Esophagus muscularis mucosa (tissue), 4 donors: ENCODE measurements around the gene RER1.

Source experiments
- EP300 ChIP-seq: sonication (generic); formaldehyde crosslinking; IDR thresholded peaks from one replicate; pipeline ENCODE4 v1.6.1; 2017; ENCODE audit warnings: antibody characterized with exemption
- POLR2A ChIP-seq: fragments of 450-650 bp; IDR thresholded peaks from one replicate; pipeline ENCODE4 v1.6.1; 2017; ENCODE audit warnings: antibody characterized with exemption, moderate library complexity, mild to moderate bottlenecking, low read depth
- POLR2AphosphoS5 ChIP-seq, 2 donors: sonication (generic); formaldehyde crosslinking; IDR thresholded peaks; one replicate each; pipeline ENCODE4 v1.6.1; 2017; ENCODE audit warnings: antibody characterized with exemption in 2 of 2
- TF ChIP-seq, protein P1 (sequence below), 3 experiments: fragments of 200-600 bp in 2 of 3; fragments of 450-650 bp in 1 of 3; sonication (generic) in 2 of 3; IDR thresholded peaks; one replicate each; pipeline ENCODE4 v1.5.1; 2017 to 2019; ENCODE audit warnings: antibody characterized with exemption in 3 of 3, mild to moderate bottlenecking in 2 of 3, moderate library complexity in 1 of 3

DNA sequence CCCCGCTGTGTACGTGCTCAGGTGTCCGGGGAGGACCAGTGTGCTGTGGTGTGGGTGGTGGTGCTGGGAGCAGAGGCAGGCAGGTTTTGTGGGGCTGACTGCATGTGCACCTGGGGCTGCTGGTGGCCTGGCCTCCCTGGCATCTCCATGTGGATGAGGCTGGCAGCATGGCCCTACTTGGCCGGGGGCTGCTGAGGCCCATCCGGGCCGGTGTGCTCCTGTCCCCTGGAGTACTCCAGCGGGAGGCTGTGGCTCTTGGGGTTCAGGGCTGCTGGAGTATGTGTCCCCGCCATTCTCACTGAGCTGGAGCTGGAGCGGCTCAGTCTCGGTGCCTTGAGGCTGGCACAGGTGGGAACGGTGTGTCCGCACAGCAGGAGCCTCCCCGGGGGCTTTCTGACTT is 41.6 kb downstream of the RER1 start:
- no peak for TF ChIP-seq POLR2AphosphoS5 (IDR thresholded peaks at IDR 0.05)
- no peak for TF ChIP-seq POLR2A
- TF ChIP-seq, protein P1, sequence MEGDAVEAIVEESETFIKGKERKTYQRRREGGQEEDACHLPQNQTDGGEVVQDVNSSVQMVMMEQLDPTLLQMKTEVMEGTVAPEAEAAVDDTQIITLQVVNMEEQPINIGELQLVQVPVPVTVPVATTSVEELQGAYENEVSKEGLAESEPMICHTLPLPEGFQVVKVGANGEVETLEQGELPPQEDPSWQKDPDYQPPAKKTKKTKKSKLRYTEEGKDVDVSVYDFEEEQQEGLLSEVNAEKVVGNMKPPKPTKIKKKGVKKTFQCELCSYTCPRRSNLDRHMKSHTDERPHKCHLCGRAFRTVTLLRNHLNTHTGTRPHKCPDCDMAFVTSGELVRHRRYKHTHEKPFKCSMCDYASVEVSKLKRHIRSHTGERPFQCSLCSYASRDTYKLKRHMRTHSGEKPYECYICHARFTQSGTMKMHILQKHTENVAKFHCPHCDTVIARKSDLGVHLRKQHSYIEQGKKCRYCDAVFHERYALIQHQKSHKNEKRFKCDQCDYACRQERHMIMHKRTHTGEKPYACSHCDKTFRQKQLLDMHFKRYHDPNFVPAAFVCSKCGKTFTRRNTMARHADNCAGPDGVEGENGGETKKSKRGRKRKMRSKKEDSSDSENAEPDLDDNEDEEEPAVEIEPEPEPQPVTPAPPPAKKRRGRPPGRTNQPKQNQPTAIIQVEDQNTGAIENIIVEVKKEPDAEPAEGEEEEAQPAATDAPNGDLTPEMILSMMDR (IDR thresholded peaks at IDR 0.05), result no peak
- TF ChIP-seq EP300, result no peak
